Measurements from ENCODE around the gene CYP2B6.
"Not testable (repeated sequence)": the region's sequence is repeated elsewhere in the genome, so short reads cannot be mapped to it uniquely, and the experiment has no call there.

CYP2B6 gene

GRCh38 chr19:40980743-40981442, 10.2 kb upstream of the CYP2B6 start:
- not testable (repeated sequence) for DNase-seq (ENCODE audit: low spot score)

DNA sequence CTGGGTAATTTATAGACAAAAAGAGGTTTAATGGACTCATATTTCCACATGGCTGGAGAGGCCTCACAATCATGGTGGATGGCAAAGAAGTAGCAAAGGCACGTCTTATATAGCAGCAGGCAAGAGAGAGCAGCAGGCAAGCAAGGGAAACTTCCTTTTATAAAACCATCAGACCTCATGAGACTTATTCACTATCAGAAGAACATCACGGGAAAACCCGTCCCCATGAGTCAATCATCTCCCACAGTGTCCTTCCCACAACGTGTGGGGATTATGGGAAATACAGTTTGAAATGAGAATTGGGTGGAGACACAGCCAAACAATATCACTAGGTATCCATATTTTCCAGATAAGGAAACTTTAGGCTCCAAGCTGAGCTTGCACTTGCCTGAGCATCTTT, 9.5 kb upstream of the CYP2B6 start:
- no peak for DNase-seq (ENCODE audit: low spot score)

GRCh38 chr19:40982594-40983101, 8.4 kb upstream of the CYP2B6 start:
- no peak for DNase-seq (ENCODE audit: low spot score)

- no peak for DNase-seq (ENCODE audit: low spot score)
Observed at GRCh38 chr19:40989453-40989852, 1.6 kb upstream of the CYP2B6 start.

DNA sequence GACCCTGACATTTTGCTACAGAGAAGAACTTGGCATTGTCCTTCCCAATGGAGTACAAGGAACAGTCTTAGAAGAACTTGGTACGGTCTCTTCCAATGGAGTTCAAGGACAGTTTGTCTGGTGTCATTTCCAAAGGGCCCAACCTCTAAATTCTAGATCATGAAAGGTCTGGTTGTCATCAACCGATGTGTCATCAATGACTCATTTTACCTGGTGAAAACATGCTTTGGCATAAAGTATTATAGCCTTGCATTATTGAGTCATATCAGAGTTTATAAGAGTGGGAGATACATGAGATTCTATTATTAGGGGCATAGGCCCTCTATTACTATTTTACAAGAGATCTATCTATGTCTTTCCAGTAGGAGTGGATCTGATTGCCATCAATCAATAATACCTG, 4.3 kb downstream of the CYP2B6 start:
- peak; percentile 57 for DNase-seq (ENCODE audit: low spot score)

DNA sequence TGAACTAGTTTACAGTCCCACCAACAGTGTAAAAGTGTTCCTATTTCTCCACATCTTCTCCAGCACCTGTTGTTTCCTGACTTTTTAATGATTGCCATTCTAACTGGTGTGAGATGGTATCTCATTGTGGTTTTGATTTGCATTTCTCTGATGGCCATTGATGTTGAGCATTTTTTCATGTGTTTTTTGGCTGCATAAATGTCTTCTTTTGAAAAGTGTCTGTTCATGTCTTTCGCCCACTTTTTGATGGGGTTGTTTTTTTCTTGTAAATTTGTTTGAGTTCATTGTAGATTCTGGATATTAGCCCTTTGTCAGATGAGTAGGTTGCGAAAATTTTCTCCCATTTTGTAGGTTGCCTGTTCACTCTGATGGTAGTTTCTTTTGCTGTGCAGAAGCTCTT, 7.9 kb downstream of the CYP2B6 start:
- not testable (repeated sequence) for DNase-seq (ENCODE audit: low spot score)

DNA sequence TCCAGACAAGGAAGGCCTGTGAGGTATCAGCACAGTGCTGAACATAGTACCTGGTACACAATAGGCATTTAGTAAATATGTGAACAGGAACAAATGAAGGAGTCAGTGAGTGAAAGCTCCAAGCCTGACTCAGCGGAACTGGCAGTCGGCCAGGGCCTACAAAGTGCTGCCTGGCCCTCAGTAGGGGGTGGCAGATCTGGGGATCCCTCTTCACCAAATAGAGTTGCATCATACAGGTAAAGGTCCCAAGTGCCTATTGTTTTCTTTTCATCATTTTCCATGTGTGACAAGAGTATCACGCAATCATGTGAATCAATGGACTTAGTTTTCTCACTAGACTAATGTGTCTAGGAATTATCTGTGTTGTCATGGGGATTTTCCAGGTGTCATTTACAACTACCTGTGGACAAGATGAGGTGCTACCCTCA, 9.2 kb downstream of the CYP2B6 start:
- DNase-seq (ENCODE audit: low spot score), result peak; percentile 47

GRCh38 chr19:41001243-41001971, 10.3 kb downstream of the CYP2B6 start:
- DNase-seq (ENCODE audit: low spot score), result no peak

GRCh38 chr19:41003656-41004055, 12.6 kb downstream of the CYP2B6 start:
- DNase-seq (ENCODE audit: low spot score), result not testable (repeated sequence)

DNA sequence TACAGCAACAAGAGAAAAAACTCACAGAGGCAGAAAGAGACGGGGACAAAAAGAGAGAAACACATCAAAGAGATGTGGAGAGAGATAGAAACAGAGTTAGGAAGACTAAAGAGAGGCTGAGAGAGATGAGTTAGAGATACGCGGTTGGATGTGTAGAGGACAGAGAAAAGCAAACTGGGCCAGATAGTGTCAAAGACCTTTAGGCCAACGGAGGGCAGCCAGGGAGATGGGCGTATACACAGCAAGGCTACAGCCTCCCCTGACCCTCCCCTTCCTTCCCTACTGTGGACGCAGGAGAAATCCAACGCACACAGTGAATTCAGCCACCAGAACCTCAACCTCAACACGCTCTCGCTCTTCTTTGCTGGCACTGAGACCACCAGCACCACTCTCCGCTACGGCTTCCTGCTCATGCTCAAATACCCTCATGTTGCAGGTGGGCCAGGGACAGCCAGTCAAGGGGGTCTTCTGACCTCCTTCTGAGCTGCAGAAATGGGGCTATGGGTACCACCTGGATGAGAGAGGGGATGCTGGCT, 18.7 kb downstream of the CYP2B6 start:
- no peak for DNase-seq (ENCODE audit: low spot score)

DNA sequence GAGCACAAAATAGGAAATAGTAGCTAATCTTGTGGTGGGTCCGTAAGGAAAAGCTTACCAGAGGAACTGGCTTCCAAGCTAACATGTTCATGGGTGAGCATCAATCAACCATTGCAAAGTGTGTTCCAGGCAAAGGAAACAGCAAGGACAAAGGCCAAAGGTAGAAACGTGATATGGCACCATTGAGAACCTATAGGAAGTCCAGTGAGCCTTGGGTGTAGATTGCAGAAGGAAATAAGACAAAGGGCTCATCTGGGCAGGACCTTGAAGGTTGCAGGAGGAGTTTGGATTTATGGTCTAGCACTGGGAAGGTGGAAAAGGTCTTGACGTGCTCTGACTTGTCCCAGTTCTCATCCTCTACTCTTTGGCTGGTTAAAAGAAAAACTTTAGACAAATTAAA, 22.3 kb downstream of the CYP2B6 start:
- DNase-seq (ENCODE audit: low spot score), result no peak

GRCh38 chr19:41014643-41015042, 23.6 kb downstream of the CYP2B6 start:
- no peak for DNase-seq (ENCODE audit: low spot score)

GRCh38 chr19:41016488-41017071, 25.5 kb downstream of the CYP2B6 start:
- no peak for DNase-seq (ENCODE audit: low spot score)

DNA sequence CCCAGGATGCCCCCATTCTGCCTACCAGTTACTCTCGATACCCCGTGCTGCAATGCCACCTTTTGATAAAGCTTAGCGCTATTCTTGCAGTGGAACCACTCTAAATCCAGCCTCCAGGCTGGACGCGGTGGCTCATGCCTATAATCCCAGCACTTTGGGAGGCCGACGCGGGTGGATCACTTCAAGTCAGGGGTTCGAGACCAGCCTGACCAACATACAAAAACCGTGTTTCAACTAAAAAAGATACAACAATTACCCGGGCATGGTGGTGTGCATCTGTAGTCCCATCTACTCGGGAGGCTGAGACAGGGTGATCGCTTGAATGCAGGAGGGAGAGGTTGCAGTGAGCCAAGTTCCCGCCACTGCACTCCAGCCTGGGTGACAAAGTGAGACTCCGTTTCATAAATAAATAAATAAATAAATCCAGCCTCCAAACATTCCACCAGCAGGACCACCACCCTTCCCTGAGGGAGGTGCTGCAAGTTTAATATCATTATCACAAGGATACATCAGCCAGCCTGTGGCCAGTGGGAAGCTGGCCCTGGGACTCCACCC, 27.7 kb downstream of the CYP2B6 start:
- DNase-seq (ENCODE audit: low spot score), result no peak

- no peak for DNase-seq (ENCODE audit: low spot score)
Observed at GRCh38 chr19:41019346-41019745, 28.3 kb downstream of the CYP2B6 start.

GRCh38 chr19:41023193-41023592, 32.1 kb downstream of the CYP2B6 start:
- no peak for DNase-seq (ENCODE audit: low spot score)

DNA sequence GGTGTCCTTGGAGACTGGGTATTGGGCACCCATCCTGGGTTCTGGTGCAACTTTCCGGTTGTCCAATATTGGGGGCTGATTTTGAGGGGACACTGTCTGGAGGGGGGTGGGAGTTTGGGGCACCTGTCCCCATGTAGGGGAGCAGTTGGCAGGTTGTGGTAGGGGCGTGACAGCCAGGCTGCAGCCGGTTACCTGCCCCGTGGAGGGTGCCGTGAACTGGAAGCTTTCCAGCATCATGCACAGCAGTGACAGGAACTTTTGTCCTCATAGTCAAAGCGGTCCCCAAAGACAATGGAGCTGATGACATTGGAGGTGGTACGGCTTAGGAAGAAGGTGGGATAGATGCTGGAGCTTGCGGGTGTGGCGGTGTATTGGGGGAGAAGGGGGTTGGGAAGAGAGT, 34.3 kb downstream of the CYP2B6 start:
- no peak for DNase-seq (ENCODE audit: low spot score)

DNA sequence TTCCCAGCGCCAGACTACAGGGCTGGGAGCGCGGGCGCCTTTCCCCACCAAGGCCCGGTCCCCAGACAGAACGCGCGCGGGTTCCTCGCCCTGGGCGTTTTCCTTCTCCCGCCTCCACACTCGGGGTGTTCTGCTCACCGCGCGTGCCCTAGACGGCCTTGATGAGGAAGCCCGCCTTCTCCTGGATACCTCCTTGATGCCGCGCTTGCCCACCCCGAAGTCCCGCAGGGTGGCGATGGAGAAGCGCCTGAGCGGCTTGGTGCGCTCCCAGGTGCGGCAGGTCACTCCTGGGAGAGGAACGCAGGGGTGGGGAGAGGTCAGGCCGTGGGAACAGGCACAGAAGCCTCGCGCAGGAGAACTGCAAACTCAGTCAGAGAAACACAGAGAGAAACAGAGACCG, 34.8 kb downstream of the CYP2B6 start:
- DNase-seq (ENCODE audit: low spot score), result no peak

DNA sequence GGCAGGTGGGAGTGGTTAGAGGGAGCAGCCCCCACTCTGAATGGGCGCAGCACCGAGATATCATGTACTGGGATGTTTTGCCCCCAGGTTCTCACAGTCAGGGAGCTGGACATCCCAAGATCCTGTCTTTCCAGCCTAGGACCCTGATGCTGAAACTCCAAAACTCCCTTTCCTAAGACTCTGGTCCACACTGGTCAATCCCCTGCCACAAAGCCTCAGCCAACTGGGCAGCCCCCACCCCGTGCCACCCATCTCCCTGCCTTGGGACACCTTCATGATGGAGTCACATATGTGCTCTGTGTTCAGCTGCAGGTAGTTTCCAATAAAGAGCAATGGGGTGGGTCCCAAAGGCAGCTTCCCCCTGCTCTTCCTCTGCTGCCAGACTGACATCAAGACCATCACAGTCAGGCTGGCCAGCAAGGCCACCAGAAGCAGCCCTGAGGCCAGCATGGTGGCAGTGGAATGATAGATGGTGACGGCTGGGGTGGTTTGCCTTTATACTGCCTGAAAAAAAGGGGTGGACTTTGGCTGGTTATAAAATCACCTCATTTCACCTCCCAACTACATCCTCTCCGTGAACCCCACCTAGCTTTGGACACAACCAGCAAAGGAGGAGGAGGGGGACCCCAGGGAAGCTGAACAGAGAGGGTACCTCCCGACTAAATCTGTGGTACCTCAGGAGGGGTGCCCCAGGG, 36.3 kb downstream of the CYP2B6 start:
- DNase-seq (ENCODE audit: low spot score), result no peak

- DNase-seq (ENCODE audit: low spot score), result no peak
Observed at GRCh38 chr19:41029524-41030432, 38.7 kb downstream of the CYP2B6 start.

DNA sequence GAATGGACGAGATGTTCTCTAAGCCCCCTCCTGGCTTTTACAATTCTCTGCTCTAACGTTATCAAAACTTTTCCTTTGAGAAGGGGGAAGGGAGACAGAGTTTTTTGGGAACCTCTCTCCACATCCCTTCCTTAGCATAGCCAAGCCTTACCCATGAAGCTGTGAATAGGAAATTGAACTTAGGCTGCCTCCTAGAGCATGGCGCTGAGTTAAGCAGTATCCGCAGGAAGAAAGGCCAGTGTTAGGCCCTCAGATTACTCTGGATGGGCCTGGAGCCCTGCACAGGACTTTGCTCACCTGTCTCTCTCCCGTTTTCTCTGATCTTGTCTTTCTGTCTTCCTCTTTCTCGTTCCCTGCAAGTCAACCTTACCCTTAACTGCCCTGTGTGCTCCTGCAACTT, 39.6 kb downstream of the CYP2B6 start:
- DNase-seq (ENCODE audit: low spot score), result no peak
